HG02763 (cell line): ENCODE measurements around the gene LYPD6B.

Source experiments
- ATAC-seq: cut with Tn5 transposase; IDR thresholded peaks from one replicate; pipeline ENCODE4 v1.9.1; 2021; ENCODE audit warnings: mild to moderate bottlenecking, moderate library complexity; ENCODE audit not compliant: unreplicated experiment

The LYPD6B gene

GRCh38 chr2:149184991-149185390 is 146.5 kb downstream of the LYPD6B start:
- no peak for ATAC-seq

- ATAC-seq: no peak
Observed at GRCh38 chr2:149185942-149186490, 147.5 kb downstream of the LYPD6B start.

- ATAC-seq: no peak
Observed at GRCh38 chr2:149187057-149187456, 148.6 kb downstream of the LYPD6B start.

GRCh38 chr2:149188291-149188690 is 149.8 kb downstream of the LYPD6B start:
- no peak for ATAC-seq

- ATAC-seq: no peak
Observed at GRCh38 chr2:149189769-149190168, 151.3 kb downstream of the LYPD6B start.

GRCh38 chr2:149191915-149192314 is 153.4 kb downstream of the LYPD6B start:
- ATAC-seq: no peak

- no peak for ATAC-seq
Observed at GRCh38 chr2:149192427-149192826, 153.9 kb downstream of the LYPD6B start.

GRCh38 chr2:149200109-149200520 is 161.6 kb downstream of the LYPD6B start:
- ATAC-seq: no peak

GRCh38 chr2:149204686-149205085 is 166.2 kb downstream of the LYPD6B start:
- ATAC-seq: no peak

- no peak for ATAC-seq
Observed at GRCh38 chr2:149205143-149205542, 166.6 kb downstream of the LYPD6B start.

- no peak for ATAC-seq
Observed at GRCh38 chr2:149213764-149214493, 175.4 kb downstream of the LYPD6B start.

- no peak for ATAC-seq
Observed at GRCh38 chr2:149218497-149218896, 180.0 kb downstream of the LYPD6B start.

GRCh38 chr2:149219856-149220255 is 181.4 kb downstream of the LYPD6B start:
- ATAC-seq: no peak

GRCh38 chr2:149221002-149221401 is 182.5 kb downstream of the LYPD6B start:
- ATAC-seq: no peak

GRCh38 chr2:149221898-149222297 is 183.4 kb downstream of the LYPD6B start:
- no peak for ATAC-seq

- ATAC-seq: no peak
Observed at GRCh38 chr2:149223472-149224095, 185.1 kb downstream of the LYPD6B start.

- ATAC-seq: no peak
Observed at GRCh38 chr2:149224543-149224942, 186.0 kb downstream of the LYPD6B start.

- no peak for ATAC-seq
Observed at GRCh38 chr2:149225446-149225845, 186.9 kb downstream of the LYPD6B start.

GRCh38 chr2:149226790-149227189 is 188.3 kb downstream of the LYPD6B start:
- ATAC-seq: no peak

GRCh38 chr2:149235816-149236375 is 197.4 kb downstream of the LYPD6B start:
- ATAC-seq: no peak

- no peak for ATAC-seq
Observed at GRCh38 chr2:149236410-149236809, 197.9 kb downstream of the LYPD6B start.

GRCh38 chr2:149246186-149246585 is 207.7 kb downstream of the LYPD6B start:
- no peak for ATAC-seq
